K562 (cell line): Measurements from ENCODE around the gene FERMT3. TPM values are rescaled to one million over a fixed set of nuclear protein-coding genes. Genes with fewer than 3 reads are reported as not detected.

Source experiments
- CC2D1A ChIP-seq: fragments of 450-650 bp; IDR thresholded peaks from 2 replicates; pipeline ENCODE4 v1.6.1; 2017; ENCODE audit warnings: mild to moderate bottlenecking
- ETS1 ChIP-seq: conservative IDR thresholded peaks from 2 replicates; pipeline ENCODE4 v1.6.1; 2011; ENCODE audit warnings: low read depth, mild to moderate bottlenecking, low read length; ENCODE audit not compliant: control insufficient read depth
- HDAC1 ChIP-seq, 2 experiments: fragments of 450-650 bp; IDR thresholded peaks; 2 replicates each; pipeline ENCODE4 v1.6.1; 2016 to 2017; ENCODE audit warnings: inconsistent platforms in 1 of 2, mild to moderate bottlenecking in 1 of 2, moderate library complexity in 1 of 2
- KAT7 ChIP-seq: sonication (generic); formaldehyde crosslinking; IDR thresholded peaks from 2 replicates; pipeline ENCODE4 v1.8.0; 2022; ENCODE audit warnings: missing genetic modification reagents, mild to moderate bottlenecking, borderline replicate concordance
- KDM5B ChIP-seq: fragments of 200-600 bp; sonication (generic); IDR thresholded peaks from 2 replicates; pipeline ENCODE4 v1.6.1; 2012; ENCODE audit warnings: low read depth, mild to moderate bottlenecking, moderate library complexity, low read length, control low read depth, inconsistent platforms; ENCODE audit not compliant: insufficient replicate concordance
- MEF2A ChIP-seq: IDR thresholded peaks from 2 replicates; pipeline ENCODE4 v1.6.1; 2011; ENCODE audit warnings: low read depth, mild to moderate bottlenecking, low read length, moderate library complexity; ENCODE audit not compliant: control insufficient read depth
- RBFOX2 ChIP-seq: fragments of 200-400 bp; formaldehyde crosslinking; IDR thresholded peaks from 2 replicates; pipeline ENCODE4 v1.6.1; 2017; ENCODE audit warnings: low read depth, mild to moderate bottlenecking, low read length, moderate library complexity
- RERE ChIP-seq: sonication (generic); formaldehyde crosslinking; IDR thresholded peaks from 2 replicates; pipeline ENCODE4 v1.8.0; 2023; ENCODE audit warnings: missing genetic modification reagents, mild to moderate bottlenecking, borderline replicate concordance
- SMAD4 ChIP-seq: fragments of 250-450 bp; sonication (Bioruptor Pico); conservative IDR thresholded peaks from 2 replicates; pipeline ENCODE4 v1.8.0; 2021; ENCODE audit warnings: inconsistent platforms, mild to moderate bottlenecking, moderate library complexity
- SRSF3 ChIP-seq: fragments of 200-400 bp; formaldehyde crosslinking; IDR thresholded peaks from 2 replicates; pipeline ENCODE4 v1.6.1; 2016; ENCODE audit warnings: mild to moderate bottlenecking, low read length, moderate library complexity; ENCODE audit not compliant: insufficient read depth
- TAF1 ChIP-seq: IDR thresholded peaks from 2 replicates; pipeline ENCODE4 v1.6.1; 2011; ENCODE audit warnings: mild to moderate bottlenecking, low read length, moderate library complexity; ENCODE audit not compliant: insufficient read depth, control insufficient read depth, severe bottlenecking; ENCODE audit errors: extremely low read depth
- VEZF1 ChIP-seq: fragments of 200-800 bp; sonication (Bioruptor generic); IDR thresholded peaks from 2 replicates; pipeline ENCODE4 v1.6.1; 2017; ENCODE audit warnings: missing genetic modification characterization, missing compliant biosample characterization
- ZBED1 ChIP-seq: IDR thresholded peaks from 2 replicates; pipeline ENCODE4 v1.6.1; 2014
- ZBTB7A ChIP-seq: IDR thresholded peaks from 2 replicates; pipeline ENCODE4 v1.6.1; 2011; ENCODE audit warnings: low read depth, mild to moderate bottlenecking, low read length, moderate library complexity, borderline replicate concordance; ENCODE audit not compliant: control insufficient read depth
- ZFX ChIP-seq: sonication (generic); formaldehyde crosslinking; IDR thresholded peaks from 2 replicates; pipeline ENCODE4 v1.8.0; 2022; ENCODE audit warnings: mild to moderate bottlenecking, missing genetic modification reagents, moderate library complexity
- polyA plus RNA-seq, 8 experiments: library from polyadenylated mRNA; depleted of rRNA in 4 of 8; stranded (reverse) in 5 of 8; unstranded in 3 of 8; fragments of >200 nt; fragmentation: Nextera tagmentation in 2 of 8; fragmentation: Illumina TruSeq in 1 of 8; extraction: Ambion mirVana in 2 of 8; extraction: Trizol in 1 of 8; gene quantifications; 2 replicates each; pipeline versions ENCODE4 v1.2.1 to v1.2.3, GENCODE V29; 2011 to 2014; ENCODE audit warnings: inconsistent platforms in 1 of 8, missing spikeins in 1 of 8
- total RNA-seq, 7 experiments: library from RNA; depleted of rRNA in 6 of 7; stranded (reverse); fragments of >200 nt in 6 of 7; fragmentation: Illumina TruSeq in 2 of 7; extraction: Trizol in 2 of 7; gene quantifications; 2 replicates each; pipeline versions ENCODE4 v1.2.1 to v1.2.3, GENCODE V29; 2011 to 2021; ENCODE audit warnings: low replicate concordance in 1 of 7
- TF ChIP-seq, protein P1 (sequence below): sonication (generic); formaldehyde crosslinking; IDR thresholded peaks from 2 replicates; pipeline ENCODE4 v1.8.1; 2023; ENCODE audit warnings: mild to moderate bottlenecking, missing genetic modification reagents

FERMT3 gene
- total and polyA plus RNA-seq, 9 of the 15 experiments (the other 6 are each of a cell fraction or from before 2014, with no cell fraction given), result 3.2 to 275 (median 79.7) TPM

- TF ChIP-seq SRSF3 (no peak), HDAC1 (IDR thresholded peaks at IDR 0.05) (peak in 1 of 2 experiments; percentile 56; a peak in 1 of 4 replicates), ZBED1 (peak; percentile 36; the same call in 1 of the 2 replicates), CC2D1A (no peak), RERE (no peak), TAF1 (peak; percentile 78), KAT7 (CRISPR knock-in tag) (0 out of 2 replicates have a peak, but pooled peaks have one; percentile 72), ZBTB7A (peak; percentile 97), VEZF1 (CRISPR knock-in tag) (peak; percentile 77), ZFX (CRISPR knock-in tag) (peak; percentile 40; the same call in 1 of the 2 replicates), ETS1 (peak; percentile 56; the same call in 1 of the 2 replicates), SMAD4 (CRISPR knock-in tag) (peak; percentile 59; the same call in 1 of the 2 replicates), MEF2A (0 out of 2 replicates have a peak, but pooled peaks have one; percentile 22), KDM5B (peak; percentile 76), RBFOX2 (peak; percentile 67)
- TF ChIP-seq, protein P1, sequence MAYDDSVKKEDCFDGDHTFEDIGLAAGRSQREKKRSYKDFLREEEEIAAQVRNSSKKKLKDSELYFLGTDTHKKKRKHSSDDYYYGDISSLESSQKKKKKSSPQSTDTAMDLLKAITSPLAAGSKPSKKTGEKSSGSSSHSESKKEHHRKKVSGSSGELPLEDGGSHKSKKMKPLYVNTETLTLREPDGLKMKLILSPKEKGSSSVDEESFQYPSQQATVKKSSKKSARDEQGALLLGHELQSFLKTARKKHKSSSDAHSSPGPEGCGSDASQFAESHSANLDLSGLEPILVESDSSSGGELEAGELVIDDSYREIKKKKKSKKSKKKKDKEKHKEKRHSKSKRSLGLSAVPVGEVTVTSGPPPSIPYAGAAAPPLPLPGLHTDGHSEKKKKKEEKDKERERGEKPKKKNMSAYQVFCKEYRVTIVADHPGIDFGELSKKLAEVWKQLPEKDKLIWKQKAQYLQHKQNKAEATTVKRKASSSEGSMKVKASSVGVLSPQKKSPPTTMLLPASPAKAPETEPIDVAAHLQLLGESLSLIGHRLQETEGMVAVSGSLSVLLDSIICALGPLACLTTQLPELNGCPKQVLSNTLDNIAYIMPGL (CRISPR knock-in tag), result peak; percentile 85; the same call in 1 of the 2 replicates
Observed at GRCh38 chr11:64251016-64251752, 44.7 kb downstream of the FERMT3 start, which contains the start of gene PLCB3 (continued).
